ENCODE results near the gene FAM50B.

Gene FAM50B

DNA sequence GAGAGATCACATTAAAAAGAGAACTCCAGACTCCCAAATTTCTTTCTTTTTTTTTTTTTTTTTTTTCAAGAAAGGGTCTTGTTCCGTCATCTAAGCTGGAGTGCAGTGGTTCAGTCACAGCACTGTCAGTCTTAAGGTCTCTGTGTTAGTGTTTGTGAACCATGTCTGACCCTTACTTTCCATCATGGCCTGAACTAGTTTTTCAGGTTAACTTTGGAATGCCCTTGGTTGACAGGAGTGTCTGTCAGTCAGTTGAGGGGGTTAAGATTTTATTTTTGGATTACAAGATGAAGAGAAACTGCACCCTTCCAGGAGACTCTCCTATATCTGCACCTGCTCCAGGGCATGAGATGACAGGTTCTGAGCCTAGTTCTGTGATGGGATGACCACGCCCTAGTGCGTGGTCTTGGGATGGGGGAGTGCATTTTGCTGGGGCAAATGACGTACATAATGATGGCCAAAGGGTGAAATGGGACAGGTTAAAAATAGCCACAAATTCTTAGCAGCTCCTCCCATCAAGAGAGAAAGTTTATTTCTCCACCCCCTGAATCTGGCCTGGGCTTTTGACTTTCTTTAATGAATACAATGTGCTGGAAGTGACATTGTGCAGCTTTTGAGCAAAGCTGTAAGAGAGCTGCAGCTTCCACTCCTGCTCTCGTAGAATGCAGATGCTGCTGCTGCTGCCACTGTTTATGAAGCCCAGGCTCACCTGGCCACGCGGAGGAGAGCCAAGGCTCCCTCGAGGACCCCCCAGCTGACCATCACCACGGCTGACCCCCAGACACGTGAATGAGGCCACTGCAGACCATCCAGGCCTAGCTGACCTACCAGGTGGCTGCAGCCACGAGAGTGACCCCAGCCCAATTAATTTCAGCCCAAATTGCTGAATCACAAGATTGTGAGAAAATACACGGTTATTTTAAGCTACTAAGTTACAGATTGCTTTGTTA, 29.7 kb upstream of the FAM50B start:
- DNase-seq (ENCODE audit: low read depth) = no peak

DNA sequence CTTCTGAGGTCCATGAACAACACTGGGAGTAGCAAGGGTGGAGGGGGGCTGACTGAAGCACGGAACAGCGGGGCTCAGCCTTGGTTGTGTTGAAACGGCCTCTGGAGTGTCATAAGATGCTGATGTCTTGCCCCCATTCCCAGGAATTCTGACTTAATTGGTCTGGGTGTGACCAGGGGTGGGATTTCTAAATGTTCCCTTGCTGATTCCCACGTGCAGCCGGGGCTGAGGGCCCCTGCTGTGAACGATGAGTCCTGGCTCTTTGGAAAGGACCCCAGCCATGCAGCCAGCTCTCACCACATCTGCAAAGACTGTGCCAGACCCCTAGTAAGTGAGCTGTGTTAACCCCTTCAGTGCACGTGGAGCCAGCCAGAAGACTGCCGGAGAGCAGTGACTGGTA, 28.6 kb upstream of the FAM50B start:
- DNase-seq (ENCODE audit: low read depth) = no peak

DNA sequence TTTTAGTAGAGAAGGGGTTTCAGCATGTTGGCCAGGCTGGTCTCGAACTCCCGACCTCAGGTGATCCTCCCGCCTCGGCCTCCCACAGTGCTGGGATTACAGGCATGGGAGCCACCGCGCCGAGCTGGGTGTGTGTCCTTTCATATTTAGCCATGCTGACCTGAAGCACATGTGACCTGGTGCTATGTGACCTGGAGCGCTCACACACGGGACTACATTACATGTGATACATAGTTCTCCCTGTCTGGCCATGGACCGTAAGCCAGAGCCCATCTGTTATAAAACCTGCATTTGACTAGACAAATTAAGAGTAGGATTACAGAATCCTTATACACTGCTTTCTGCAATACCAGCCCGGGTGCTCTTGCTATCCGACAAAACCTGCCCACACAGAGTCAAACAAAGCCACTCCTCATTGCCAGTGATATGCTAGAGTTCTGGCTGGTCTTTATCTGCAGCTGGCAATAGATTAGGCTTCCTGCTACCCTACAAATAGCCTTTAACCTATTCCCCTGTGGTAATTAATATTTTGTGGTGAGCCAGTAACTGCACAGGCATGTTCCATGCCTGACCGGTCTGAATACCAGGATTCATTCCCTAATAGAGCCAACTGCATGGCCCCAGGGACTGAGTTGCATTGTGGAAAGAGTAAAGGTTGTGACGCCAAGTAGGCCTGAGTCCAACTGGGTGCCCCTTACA, 26.3 kb upstream of the FAM50B start:
- no peak for DNase-seq (ENCODE audit: low read depth)

DNA sequence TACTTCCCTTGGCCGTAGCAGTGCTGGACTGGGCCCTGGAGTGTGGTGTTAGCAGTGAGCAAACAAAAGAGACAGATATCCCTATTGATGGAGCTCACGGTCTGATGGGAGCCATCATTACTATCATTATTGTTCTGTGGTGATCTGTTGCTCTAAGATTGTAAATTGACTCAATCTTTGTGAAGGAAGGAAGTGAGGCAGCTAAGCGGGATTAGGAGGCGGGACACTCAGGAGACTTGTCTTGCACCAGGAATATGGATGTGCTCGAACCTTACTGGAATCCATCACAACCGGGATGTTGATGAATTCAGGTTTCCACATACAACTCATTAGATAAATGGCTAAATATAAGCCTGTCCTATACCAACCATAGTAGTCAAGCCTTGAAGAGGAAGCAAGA, 25.5 kb upstream of the FAM50B start:
- no peak for DNase-seq (ENCODE audit: low read depth)

DNA sequence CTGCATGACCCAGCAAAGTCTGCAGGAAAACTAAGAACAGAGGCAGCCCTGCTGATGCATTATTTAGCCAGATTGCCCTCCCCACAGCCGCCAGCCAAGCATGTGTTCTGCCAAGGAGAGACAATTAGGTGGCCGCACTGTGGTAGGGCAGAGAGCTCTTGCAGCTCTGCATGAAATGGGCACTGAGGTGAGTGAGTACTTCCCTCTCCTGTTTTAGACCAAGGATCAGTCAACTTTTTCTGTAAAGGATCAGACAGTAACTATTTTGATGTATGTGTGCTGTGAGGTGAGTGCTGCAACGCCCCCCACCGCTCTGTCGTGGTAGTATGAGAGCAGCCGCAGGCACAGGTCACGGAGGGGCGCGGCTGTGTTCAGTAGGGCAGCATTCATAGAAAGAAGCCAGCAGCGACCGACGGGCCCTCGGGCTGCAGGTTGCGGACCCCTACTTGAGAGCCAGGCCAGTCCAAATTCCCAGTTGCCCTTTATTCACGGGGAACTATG, 23.8 kb upstream of the FAM50B start:
- no peak for DNase-seq (ENCODE audit: low read depth)

DNA sequence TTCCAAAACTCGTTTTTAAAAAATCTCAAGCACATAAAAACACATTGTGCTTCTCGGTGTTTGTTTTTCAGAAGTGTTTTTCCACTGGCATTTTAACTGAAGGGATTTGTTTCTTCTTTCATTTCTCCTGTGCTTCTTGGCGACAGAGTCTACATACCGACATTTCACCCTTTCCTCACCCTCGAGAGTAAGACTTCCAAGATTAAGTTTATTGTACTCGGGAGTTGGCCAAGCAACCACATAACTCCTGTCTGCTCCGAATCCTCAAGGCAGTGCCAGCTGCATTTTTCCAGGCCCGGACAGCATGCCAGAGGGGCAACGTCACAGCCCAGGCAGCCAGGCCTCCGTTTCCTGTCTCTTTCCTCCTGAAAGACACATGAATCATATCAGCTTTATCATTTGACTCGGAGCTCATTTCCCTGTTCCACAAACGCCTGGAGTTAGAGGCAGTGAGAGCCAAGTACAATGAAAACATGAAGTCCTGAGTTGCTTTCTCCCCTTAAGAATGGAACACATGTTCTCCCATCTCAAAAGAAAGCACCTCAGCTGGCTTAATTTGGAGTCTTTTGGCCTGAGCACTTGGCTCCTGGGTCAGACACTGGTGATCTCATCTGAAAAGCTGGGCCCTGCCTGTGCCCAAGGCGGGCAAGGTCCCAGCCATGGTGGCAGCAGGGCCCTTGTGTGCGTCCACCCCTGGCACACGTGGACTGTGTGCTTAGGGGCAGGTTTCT, 23.2 kb upstream of the FAM50B start:
- no peak for DNase-seq (ENCODE audit: low read depth)

DNA sequence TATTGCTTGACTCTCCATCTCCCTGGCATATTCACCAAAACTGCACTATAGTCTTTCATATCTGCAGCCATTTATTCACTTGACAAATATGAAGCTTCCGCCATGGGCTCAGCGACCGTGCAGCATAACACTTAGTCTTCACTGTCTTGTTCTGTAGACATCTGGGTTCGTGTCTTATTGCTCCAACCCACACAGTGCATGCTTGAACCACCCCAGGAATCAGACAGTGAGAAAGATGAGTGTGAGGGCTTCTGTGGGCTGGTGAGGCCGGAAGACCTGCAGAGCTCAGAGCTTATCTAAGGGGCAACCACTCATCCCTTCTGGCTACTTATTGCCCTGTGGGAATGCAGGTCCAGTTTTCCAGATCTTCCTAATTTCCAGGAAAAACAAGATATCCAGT, 19.9 kb upstream of the FAM50B start:
- no peak for DNase-seq (ENCODE audit: low read depth)

DNA sequence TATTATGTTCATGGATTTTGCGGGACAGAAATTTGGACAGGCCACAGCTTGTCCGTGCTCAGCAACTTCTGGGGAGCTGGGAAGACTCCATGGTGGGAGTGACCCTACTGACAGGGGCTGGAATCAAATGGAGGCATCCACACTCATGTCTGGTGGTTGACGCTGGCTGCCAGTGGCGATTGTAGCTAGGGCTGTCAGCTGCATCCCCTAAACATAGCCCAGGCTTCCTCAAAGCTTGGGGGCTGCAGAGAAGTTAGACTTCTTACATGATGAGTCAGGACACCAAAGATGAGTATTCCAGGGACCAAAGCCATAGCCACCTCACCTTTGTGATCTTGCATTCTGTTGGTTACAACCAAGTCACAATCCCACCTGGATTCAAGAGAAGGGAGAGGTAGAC, 18.4 kb upstream of the FAM50B start:
- no peak for DNase-seq (ENCODE audit: low read depth)

DNA sequence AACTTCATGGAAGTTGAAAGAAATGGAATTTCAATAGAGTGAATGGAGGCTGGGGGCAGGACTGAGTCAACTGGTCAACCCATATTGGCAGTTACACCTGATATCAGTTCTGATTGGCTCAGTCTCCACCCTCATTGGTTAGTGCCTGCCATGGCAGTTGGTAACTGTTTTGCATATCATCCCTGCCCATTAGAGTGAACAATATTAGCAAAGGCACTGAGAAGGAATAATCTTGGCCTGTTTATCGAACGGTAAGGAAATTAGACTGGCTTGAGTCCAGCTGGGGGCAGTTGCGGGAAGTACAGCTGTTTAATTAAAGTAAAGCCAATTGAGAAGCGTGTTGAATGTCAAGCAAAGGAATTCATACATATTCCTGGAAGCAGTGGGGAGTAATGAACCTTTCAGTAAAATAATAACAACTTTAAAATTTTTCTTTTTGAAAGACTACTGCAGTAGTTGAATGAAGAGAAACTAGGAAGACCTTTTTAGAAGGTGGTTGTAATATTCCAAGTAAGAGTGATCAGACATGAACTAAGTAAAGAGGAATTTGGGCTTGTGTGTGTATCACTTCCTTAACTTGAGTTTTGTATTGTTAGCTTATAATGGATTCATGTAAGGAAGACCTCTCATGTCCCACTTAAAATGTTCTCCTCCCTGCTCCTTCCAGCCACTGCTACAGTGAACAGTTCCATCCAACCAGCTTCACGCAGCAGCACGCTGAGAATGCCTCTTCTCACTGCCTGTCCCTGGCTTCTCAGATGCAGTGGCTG, 17.2 kb upstream of the FAM50B start:
- DNase-seq (ENCODE audit: low read depth) = no peak

DNA sequence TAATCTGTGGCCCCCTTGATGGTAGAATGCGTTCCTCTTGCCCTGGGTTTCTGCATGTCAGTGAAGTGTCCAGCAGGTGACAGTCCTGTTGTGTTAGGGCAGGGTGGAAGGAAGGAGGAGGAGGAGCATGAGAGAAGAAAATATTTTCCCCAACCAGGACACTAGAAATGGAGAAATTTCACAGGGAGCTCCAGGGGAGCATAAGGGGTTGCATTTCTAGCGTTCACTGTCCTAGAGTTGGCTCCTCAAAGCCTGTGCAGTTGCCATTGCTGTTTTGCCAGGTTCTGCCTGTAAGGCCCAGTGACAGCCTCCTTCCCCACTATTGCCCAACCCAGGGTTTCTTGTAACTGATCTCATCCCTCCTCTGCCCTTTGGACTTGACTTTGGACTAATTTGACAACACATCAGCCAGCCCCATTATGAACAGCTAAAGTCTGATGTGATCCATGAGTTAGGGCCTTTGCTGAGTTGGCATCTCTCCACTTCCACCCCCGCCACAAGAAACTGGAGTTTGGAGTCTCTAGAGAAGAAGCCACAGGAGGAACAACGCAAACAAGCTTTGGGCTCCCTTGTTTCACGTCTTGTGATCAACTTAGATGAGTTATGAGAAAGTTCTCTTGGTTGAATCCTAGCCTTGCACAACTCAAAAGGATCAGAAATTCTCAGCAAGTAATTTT, 14.0 kb upstream of the FAM50B start:
- DNase-seq (ENCODE audit: low read depth) = no peak

DNA sequence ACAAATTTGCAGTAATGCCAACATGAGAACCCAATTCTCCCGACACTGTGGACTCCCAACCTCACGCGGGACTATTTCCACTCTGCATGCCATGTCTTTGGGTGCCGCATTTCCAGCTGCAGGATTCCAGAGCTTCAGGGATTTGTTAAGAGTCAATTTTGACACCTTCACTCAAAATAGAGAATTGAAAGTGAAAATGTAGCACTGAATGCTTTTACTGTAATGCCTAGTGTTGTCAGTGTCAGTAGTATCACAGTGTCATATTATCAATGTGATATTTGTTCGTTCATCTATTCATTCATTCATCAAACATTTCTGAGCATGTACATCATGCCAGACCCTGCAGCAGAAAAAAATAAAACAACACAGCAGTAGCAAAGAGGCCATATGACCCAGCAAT, 13.4 kb upstream of the FAM50B start:
- DNase-seq (ENCODE audit: low read depth) = no peak

DNA sequence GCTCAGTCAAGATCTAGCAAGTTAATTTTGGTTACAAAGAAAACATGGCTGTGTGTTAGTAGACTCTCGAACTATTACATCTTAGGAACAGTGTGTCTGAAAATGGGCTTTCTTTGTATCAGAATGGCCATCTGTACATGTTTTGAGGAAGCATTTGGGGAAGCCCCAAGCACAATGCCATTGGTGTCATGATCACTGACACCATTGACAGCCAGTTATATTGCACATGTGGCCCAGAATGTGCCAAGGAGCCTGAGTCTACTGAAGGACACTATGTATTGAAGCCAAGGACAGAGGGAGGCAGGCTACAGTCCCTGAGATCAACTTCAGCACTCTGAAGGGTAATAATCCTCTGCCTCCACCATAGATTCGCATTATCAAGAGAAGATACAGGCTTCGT, 12.6 kb upstream of the FAM50B start:
- no peak for DNase-seq (ENCODE audit: low read depth)

DNA sequence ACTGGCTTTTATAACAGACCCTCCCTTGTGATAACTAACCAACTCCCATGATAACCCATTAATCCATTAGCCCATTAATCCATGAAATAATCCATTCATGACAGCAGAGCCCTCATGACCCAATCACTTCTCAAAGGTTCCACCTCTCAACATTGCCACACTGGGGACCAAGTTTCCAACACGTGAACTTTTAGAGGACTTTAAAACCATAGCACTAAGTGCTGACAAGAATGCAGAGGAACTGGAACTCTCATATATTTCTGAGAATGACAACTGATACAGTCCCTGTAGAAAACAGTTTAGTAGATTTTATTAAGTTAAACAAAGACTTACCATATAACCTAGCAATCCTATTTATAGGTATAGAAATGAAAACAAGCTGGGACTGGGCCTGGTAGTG, 11.4 kb upstream of the FAM50B start:
- no peak for DNase-seq (ENCODE audit: low read depth)

DNA sequence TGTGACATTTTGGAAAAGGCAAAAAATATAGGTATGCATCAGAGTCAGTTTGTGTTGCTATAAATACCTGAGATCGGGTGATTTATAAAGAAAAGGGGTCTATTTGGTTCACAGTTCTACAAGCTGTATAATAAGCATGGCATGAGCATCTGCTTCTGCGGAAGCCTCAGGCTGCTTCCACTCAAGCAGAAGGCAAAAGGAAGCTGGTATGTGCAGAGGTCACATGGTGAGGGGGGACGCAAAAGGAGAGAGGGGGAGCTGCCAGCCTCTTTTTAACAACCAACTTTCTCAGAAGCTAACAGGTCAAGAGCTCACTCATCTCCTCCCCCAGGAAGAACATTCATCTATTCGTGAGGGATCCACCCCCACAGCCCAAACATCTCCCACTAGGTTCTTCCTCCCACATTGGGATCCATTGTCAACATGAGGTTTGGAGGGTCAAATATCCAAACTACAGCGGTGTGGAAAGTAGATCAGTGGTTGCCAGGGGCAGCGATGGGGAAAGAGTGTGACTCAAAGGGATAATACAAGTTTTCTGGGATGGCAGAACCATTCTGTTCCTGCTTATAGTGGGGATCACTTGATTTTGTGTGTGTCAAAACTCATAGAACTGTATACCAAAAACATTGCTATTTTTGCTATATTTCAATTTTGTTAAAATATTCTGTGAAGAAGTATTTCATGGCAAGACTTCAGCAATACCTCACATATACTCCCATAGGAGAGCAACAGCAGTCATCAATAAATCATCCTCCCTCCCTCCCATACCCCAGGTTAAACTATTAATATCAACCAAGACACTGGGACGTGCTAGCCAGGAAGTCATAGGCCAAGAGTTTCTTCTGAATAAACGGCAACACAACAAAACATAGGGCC, 9.9 kb upstream of the FAM50B start:
- no peak for DNase-seq (ENCODE audit: low read depth)

DNA sequence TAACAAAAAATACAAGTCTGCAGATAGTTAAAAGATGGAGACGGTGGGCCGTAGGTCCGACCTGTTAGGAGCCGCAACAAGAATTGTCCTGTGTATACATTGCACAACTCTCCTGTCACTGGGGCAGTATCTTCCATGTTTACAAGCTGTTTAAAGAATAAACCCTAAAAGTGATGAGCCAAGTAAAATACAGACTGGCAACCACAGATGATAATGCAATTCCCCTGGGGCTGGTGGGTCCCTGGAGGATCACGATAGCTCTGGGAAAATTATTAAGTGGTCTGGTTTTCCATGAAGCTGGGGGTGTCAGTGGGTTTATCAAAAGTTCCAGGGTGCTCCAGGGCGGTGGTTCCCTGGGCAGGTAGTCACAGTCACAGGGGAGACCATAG, 8.1 kb upstream of the FAM50B start:
- DNase-seq (ENCODE audit: low read depth) = no peak

DNA sequence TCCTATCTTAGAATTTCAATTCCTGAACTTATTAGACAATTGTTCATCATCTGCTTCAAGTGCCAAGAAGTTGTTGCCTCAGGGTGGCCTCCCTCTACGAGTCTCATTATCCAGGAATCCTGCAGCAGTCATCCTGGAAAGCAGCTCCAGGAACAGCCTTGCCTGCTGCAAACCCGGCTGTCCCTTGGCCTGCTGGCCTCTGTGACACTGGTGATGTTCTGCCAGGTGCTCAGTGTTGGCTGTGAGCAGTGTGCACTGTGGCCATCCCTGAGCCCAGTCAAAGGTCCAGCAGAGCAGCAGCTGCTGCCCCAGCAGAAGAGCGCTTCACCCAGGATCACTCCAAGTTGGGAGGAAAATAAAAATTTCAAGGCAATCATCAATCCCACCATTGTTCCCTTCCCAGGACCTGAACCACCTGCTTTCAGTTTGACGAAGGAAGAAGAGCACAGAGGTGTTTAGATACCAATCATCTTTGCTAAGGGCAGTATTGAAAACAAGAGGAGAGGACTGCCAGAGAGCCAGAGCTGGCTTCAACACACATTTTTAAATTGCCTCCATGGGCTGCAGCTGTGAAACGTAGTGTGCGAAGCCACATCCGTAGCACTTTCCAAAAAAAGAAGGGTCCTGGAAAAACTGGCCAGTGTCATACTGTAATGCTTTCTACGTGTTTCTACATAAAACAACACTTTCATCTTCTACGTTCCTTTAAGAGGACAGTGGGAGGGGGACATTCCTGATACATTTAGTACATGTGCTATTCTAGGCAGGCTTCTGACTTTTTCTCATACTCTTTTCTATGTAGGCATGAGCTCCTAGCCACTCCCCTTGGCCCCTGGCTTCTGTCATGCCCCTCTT, 7.2 kb upstream of the FAM50B start:
- no peak for DNase-seq (ENCODE audit: low read depth)

DNA sequence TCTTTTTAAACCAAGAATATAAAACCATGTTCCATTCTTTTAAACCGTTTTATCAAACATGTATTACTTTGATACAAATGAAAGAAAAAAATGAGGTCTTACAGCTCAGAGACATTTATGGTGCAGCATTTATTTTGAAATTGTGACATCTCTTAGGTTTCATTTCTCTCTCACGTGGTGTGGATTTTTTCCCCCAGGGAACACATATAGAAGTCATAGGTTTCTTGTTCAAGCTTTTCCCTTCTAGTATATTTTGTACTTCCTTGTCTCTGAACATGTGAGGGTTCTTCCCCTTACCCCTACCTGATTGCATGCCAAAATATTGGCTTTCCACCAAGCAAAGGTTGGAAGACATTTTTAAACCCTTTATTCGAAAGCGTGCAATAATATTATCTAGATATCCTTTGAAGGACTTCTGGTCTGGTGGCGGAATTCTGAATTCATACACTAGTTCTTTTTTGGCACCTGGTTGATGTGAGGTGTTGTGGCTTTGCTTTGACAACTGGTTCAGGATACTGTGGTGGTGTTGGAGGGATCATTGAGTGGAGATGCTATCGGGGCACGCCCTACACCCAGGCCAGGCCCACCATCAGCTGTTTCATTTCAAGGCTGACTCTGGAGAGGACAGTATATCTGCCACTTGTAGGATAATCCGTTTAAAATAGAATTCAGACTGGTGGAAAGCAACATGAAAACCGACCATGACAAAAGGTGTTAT, 5.6 kb upstream of the FAM50B start:
- no peak for DNase-seq (ENCODE audit: low read depth)

DNA sequence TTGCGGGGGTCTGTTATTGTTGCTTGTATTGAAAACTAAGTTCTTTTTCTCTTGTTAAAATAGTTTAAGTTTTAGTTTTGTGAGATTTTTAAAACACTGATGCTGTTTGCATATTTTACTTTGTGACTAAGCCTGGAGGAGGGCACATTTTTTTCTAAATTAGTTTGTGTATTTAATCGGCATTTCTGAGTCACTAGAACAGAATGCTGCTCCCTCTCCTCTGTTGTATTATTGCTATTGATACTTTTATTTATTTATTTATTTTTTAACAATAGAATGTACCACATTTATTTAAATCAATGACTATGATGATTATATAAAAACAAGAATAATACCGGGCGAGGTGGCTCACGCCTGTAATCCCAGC, 5.1 kb upstream of the FAM50B start:
- no peak for DNase-seq (ENCODE audit: low read depth)

DNA sequence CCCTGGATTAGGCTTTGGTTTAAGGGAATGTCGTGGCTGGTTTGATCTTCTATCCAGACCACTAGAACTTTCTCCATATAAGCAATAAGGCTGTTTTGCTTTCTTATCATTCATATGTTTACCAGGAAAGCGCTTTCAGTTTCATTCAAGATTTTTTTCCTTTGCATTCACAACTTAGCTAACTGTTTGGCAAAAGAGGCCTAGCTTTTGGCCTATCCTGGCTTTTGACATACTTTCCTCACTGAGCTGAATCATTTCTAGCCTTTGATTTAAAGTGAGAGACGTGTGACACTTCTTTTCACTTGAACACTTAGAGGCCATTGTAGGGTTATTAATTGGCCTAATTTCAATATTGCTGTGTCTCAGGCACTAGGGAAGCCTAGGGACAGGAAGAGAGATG, 1.7 kb upstream of the FAM50B start:
- DNase-seq (ENCODE audit: low read depth) = no peak

All from activated T-helper 9 cell treated with anti-CD3 and anti-CD28 coated beads, Interleukin-2, amount 50 U/mL, for 16 hours (primary cell).